Measurements from ENCODE around the gene CXCR2. TPM values are rescaled to one million over a fixed set of nuclear protein-coding genes. Genes with fewer than 3 reads are reported as not detected.
"Not testable (repeated sequence)": the region's sequence is repeated elsewhere in the genome, so short reads cannot be mapped to it uniquely, and the experiment has no call there.

The CXCR2 gene
- total RNA-seq, 3 donors from 2014 or later, result not detected

GRCh38 chr2:218121789-218122188 lies 4.0 kb upstream of the CXCR2 start:
- DNase-seq; H3K4me3 Mint-ChIP-seq; H3K36me3 Mint-ChIP-seq (ENCODE audit: insufficient read depth); ATAC-seq; H3K4me1 Mint-ChIP-seq (ENCODE audit: low read depth): not testable (repeated sequence)
- Mint-ChIP-seq H3K27me3 (ENCODE audit: low read depth) (peaks cover 20% of the 10 kb centered on the region), H3K9me3 (peaks cover 27% of the 10 kb centered on the region)

GRCh38 chr2:218122286-218122685 lies 3.5 kb upstream of the CXCR2 start:
- not testable (repeated sequence) for H3K4me1 Mint-ChIP-seq (ENCODE audit: low read depth); ATAC-seq; H3K36me3 Mint-ChIP-seq (ENCODE audit: insufficient read depth); DNase-seq; H3K4me3 Mint-ChIP-seq
- H3K27me3 Mint-ChIP-seq (ENCODE audit: low read depth), result peaks cover 20% of the 10 kb centered on the region
- H3K9me3 Mint-ChIP-seq, result peaks cover 27% of the 10 kb centered on the region

GRCh38 chr2:218123986-218124385 lies 1.8 kb upstream of the CXCR2 start:
- peaks cover 20% of the 10 kb centered on the region for H3K9me3 Mint-ChIP-seq
- H3K4me3 Mint-ChIP-seq, result no peak overlapping the region
- H3K4me1 Mint-ChIP-seq (ENCODE audit: low read depth), result peaks cover 5% of the 10 kb centered on the region
- DNase-seq (no peak), ATAC-seq (no peak)
- H3K36me3 Mint-ChIP-seq (ENCODE audit: insufficient read depth), result no peaks in the 10 kb centered on the region
- H3K27me3 Mint-ChIP-seq (ENCODE audit: low read depth), result peaks cover 20% of the 10 kb centered on the region

GRCh38 chr2:218125095-218125494 lies 733 bp upstream of the CXCR2 start:
- no peak for ATAC-seq
- H3K27me3 Mint-ChIP-seq (ENCODE audit: low read depth), result peaks cover 16% of the 10 kb centered on the region

GRCh38 chr2:218127929-218128455 lies 2.2 kb downstream of the CXCR2 start:
- ATAC-seq, result no peak
- no peak for DNase-seq
- H3K36me3 Mint-ChIP-seq (ENCODE audit: insufficient read depth), result no peaks in the 10 kb centered on the region
- H3K9me3 Mint-ChIP-seq, result peaks cover 1% of the 10 kb centered on the region
- H3K4me1 Mint-ChIP-seq (ENCODE audit: low read depth), result peaks cover 5% of the 10 kb centered on the region
- H3K27me3 Mint-ChIP-seq (ENCODE audit: low read depth), result peaks cover 16% of the 10 kb centered on the region
- no peak overlapping the region for H3K4me3 Mint-ChIP-seq

More at GRCh38 chr2:218125095-218125494, 733 bp upstream of the CXCR2 start:
- no peaks in the 10 kb centered on the region for H3K36me3 Mint-ChIP-seq (ENCODE audit: insufficient read depth)
- H3K9me3 Mint-ChIP-seq, result peaks cover 17% of the 10 kb centered on the region
- no peak for DNase-seq
- H3K4me1 Mint-ChIP-seq (ENCODE audit: low read depth), result peaks cover 5% of the 10 kb centered on the region
- no peak overlapping the region for H3K4me3 Mint-ChIP-seq

- Mint-ChIP-seq H3K9me3 (no peaks in the 10 kb centered on the region), H3K4me3 (no peak overlapping the region), H3K4me1 (ENCODE audit: low read depth) (peaks cover 5% of the 10 kb centered on the region), H3K27me3 (ENCODE audit: low read depth) (peaks cover 16% of the 10 kb centered on the region), H3K36me3 (ENCODE audit: insufficient read depth) (no peaks in the 10 kb centered on the region)
- no peak for DNase-seq
- no peak for ATAC-seq
Measured at GRCh38 chr2:218128781-218129457, 3.1 kb downstream of the CXCR2 start.

GRCh38 chr2:218129458-218130135 lies 3.8 kb downstream of the CXCR2 start:
- Mint-ChIP-seq H3K4me1 (ENCODE audit: low read depth) (peaks cover 5% of the 10 kb centered on the region), H3K9me3 (no peaks in the 10 kb centered on the region), H3K27me3 (ENCODE audit: low read depth) (peaks cover 14% of the 10 kb centered on the region), H3K36me3 (ENCODE audit: insufficient read depth) (no peaks in the 10 kb centered on the region), H3K4me3 (no peak overlapping the region)
- ATAC-seq (no peak), DNase-seq (no peak)

- no peaks in the 10 kb centered on the region for H3K9me3 Mint-ChIP-seq
- DNase-seq (no peak), ATAC-seq (no peak)
- H3K4me3 Mint-ChIP-seq, result no peak overlapping the region
- H3K36me3 Mint-ChIP-seq (ENCODE audit: insufficient read depth), result no peaks in the 10 kb centered on the region
- H3K27me3 Mint-ChIP-seq (ENCODE audit: low read depth), result peaks cover 13% of the 10 kb centered on the region
- peaks cover 4% of the 10 kb centered on the region for H3K4me1 Mint-ChIP-seq (ENCODE audit: low read depth)
Measured at GRCh38 chr2:218130377-218130776, 4.5 kb downstream of the CXCR2 start.

- DNase-seq (no peak), ATAC-seq (no peak)
- Mint-ChIP-seq H3K36me3 (ENCODE audit: insufficient read depth) (no peaks in the 10 kb centered on the region), H3K4me1 (ENCODE audit: low read depth) (no peaks in the 10 kb centered on the region), H3K4me3 (no peak overlapping the region), H3K27me3 (ENCODE audit: low read depth) (peaks cover 13% of the 10 kb centered on the region), H3K9me3 (no peaks in the 10 kb centered on the region)
Measured at GRCh38 chr2:218130822-218131221, 5.0 kb downstream of the CXCR2 start.

GRCh38 chr2:218137514-218137913 lies 11.7 kb downstream of the CXCR2 start:
- Mint-ChIP-seq H3K9me3 (no peaks in the 10 kb centered on the region), H3K4me1 (ENCODE audit: low read depth) (no peaks in the 10 kb centered on the region), H3K4me3 (no peak overlapping the region), H3K36me3 (ENCODE audit: insufficient read depth) (no peaks in the 10 kb centered on the region), H3K27me3 (ENCODE audit: low read depth) (peaks cover 46% of the 10 kb centered on the region)
- DNase-seq (no peak), ATAC-seq (no peak)

GRCh38 chr2:218138047-218138446 lies 12.2 kb downstream of the CXCR2 start:
- no peak overlapping the region for H3K4me3 Mint-ChIP-seq
- DNase-seq, result no peak
- no peaks in the 10 kb centered on the region for H3K36me3 Mint-ChIP-seq (ENCODE audit: insufficient read depth)
- H3K27me3 Mint-ChIP-seq (ENCODE audit: low read depth), result peaks cover 46% of the 10 kb centered on the region
- H3K4me1 Mint-ChIP-seq (ENCODE audit: low read depth), result no peaks in the 10 kb centered on the region
- ATAC-seq, result no peak
- no peaks in the 10 kb centered on the region for H3K9me3 Mint-ChIP-seq

- H3K27me3 Mint-ChIP-seq (ENCODE audit: low read depth), result peaks cover 11% of the 10 kb centered on the region
- H3K9me3 Mint-ChIP-seq, result no peaks in the 10 kb centered on the region
- H3K4me3 Mint-ChIP-seq, result no peak overlapping the region
- no peaks in the 10 kb centered on the region for H3K36me3 Mint-ChIP-seq (ENCODE audit: insufficient read depth)
- no peaks in the 10 kb centered on the region for H3K4me1 Mint-ChIP-seq (ENCODE audit: low read depth)
- no peak for DNase-seq
- ATAC-seq, result no peak
Measured at GRCh38 chr2:218145124-218145523, 19.3 kb downstream of the CXCR2 start.

- Mint-ChIP-seq H3K36me3 (ENCODE audit: insufficient read depth) (no peaks in the 10 kb centered on the region), H3K9me3 (no peaks in the 10 kb centered on the region), H3K4me1 (ENCODE audit: low read depth) (no peaks in the 10 kb centered on the region), H3K27me3 (ENCODE audit: low read depth) (peaks cover 8% of the 10 kb centered on the region), H3K4me3 (no peak overlapping the region)
- no peak for ATAC-seq
- no peak for DNase-seq
Measured at GRCh38 chr2:218146056-218146455, 20.2 kb downstream of the CXCR2 start.

GRCh38 chr2:218149098-218149497 lies 23.3 kb downstream of the CXCR2 start:
- Mint-ChIP-seq H3K9me3 (no peaks in the 10 kb centered on the region), H3K4me1 (ENCODE audit: low read depth) (no peaks in the 10 kb centered on the region), H3K4me3 (no peak overlapping the region), H3K27me3 (ENCODE audit: low read depth) (peaks cover 4% of the 10 kb centered on the region), H3K36me3 (ENCODE audit: insufficient read depth) (no peaks in the 10 kb centered on the region)
- DNase-seq, result no peak
- no peak for ATAC-seq
